ENCODE results near the gene TMEM131.

TMEM131 gene

GRCh38 chr2:97806738-97807618, 188.8 kb downstream of the TMEM131 start:
- DNase-seq (ENCODE audit: low spot score) = peak; percentile 61

GRCh38 chr2:97805776-97806175, 190.0 kb downstream of the TMEM131 start:
- DNase-seq (ENCODE audit: low spot score) = no peak

- DNase-seq (ENCODE audit: low spot score) = no peak
These were observed 194.7 kb downstream of the TMEM131 start for GRCh38 chr2:97801028-97801427.

GRCh38 chr2:97798416-97798815, 197.3 kb downstream of the TMEM131 start:
- DNase-seq (ENCODE audit: low spot score) = no peak

DNA sequence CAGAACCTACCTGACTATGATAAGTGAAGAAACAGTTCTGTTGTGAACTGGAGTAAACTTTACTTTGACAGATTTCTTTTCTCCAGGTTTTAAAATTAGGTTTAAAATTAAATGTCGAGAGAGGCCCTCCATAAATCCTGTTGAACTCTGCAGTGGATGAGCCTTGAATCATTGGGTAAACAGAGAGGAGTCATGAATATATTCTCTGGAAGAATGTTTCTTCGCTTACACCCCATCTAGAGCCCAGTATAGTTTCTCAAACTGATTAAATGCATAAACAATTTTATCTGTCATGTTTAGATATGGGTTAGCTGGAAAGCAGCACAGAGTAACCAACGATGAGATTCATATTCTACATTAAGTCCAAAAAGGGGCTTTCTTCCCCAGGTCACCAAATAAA, 198.4 kb downstream of the TMEM131 start:
- DNase-seq (ENCODE audit: low spot score) = no peak

- DNase-seq (ENCODE audit: low spot score) = no peak
These were observed 199.2 kb downstream of the TMEM131 start for GRCh38 chr2:97796465-97797126.

DNA sequence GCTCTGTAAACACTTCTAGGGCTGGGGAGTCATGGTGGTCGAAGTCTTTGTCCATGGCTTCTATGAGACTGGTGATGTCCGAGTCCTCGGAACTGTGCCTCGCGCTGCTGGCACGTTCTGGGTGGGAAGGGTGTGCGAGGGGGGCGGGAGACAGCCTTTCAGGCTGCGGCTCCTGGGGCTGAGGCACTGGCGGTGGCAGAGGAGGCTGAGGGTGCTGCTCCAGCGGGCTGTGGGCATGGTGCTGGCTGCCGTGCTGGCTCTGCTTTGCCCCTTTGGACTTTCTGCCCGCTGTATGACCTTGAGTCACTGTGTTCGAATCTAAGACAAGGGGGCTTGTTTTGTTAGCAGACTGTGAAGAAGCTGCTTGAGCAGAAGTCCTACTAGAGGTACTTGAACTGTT, 203.3 kb downstream of the TMEM131 start:
- DNase-seq (ENCODE audit: low spot score) = no peak

- DNase-seq (ENCODE audit: low spot score) = no peak
These were observed 206.6 kb downstream of the TMEM131 start for GRCh38 chr2:97788986-97789644.

DNA sequence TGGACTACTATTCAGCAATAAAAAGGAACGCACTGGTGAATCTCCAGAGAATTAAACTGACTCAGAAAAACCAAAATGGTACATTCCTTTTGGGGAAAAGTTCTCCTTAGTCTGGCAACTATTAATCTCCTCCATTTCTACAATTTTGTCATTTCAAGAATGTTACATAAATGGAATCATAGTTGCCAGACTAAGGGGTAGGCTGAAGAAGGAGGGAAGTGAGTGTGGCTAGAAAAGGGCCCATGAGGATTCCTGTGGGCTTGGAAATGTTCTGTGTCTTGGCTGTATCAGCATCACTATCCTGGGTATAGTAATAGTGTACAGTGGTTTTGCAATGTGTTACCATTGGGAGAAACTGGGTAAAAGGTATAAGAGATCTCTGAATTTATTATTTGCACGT, 209.9 kb downstream of the TMEM131 start:
- DNase-seq (ENCODE audit: low spot score) = no peak

DNA sequence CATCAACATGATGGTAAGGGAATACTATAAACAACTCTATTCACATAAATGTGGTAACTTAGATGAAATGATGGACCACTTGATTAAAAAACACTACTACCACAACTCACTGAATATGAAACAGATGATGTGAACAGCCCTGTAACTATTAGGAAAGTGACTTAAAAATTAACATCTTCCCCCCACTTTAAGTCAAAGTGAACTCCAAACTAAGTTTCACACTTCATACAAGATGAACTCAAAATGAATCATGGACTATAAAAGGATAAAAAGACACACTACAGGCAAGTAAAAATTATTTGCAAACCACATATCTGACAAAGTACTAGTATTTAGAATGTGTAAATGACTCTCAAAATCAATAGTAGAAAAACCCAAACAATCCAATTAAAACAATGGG, 210.8 kb downstream of the TMEM131 start:
- no peak for DNase-seq (ENCODE audit: low spot score)

GRCh38 chr2:97781981-97782380, 213.8 kb downstream of the TMEM131 start:
- no peak for DNase-seq (ENCODE audit: low spot score)

DNA sequence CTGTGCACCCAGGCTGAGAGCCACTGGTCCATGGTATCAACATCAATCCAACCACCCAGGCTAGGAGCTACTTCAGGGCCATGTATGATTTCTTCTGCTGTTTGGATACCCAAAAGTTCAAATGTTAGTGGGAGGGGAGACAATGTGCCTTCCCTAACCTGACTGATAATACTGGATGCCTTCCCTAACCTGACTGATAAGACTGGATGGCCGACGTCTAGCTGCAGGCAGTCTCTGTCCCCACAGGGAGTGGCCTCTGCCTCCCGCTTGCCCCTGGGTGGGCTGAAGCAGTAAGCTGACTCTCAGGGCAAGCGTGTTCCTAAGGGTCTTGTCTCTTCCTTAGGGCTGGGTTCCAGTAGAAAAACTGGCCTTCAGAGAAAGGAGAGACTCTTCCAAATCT, 216.6 kb downstream of the TMEM131 start:
- no peak for DNase-seq (ENCODE audit: low spot score)

DNA sequence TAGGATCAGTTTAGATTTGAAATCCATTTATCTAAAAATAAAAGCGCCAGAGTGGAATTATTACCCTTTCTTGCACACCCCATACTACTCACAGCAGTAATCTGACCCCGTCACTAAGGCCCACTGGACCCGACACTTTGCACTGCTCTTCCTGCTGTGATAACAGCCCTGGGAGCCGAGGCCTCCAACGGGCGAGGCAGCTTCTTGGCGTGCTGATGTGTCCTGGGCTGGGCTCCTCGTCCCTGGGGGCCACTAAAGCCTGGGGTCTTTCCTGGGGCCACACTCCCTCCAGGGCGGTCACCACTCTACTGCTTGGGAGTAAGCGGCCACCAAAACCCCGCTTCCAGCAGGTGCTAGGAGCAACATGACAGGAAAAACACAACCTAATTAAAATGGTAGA, 220.7 kb downstream of the TMEM131 start:
- DNase-seq (ENCODE audit: low spot score) = no peak

- DNase-seq (ENCODE audit: low spot score) = no peak
These were observed 221.3 kb downstream of the TMEM131 start for GRCh38 chr2:97774425-97774824.

- DNase-seq (ENCODE audit: low spot score) = no peak
These were observed 225.3 kb downstream of the TMEM131 start for GRCh38 chr2:97770445-97770844.

DNA sequence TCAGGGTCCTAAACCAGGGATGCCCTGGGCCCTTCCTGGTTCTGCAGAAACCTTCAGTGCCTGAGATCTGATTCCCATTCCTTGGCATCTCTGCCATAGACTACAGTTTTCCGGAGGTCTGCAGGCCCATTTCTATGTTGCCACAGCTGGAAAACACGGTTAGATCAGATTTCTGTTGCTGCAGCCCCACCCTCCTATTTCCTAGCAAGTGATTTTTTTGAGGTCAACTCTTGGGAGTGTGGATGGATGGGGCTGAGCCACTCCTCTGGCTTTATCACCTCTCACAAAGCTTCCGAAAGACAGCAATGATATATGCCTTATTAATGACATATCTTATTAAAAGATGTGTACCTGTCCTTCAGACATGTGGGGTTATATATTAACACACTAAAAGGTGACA, 226.0 kb downstream of the TMEM131 start:
- DNase-seq (ENCODE audit: low spot score) = no peak

GRCh38 chr2:97769308-97769707, 226.4 kb downstream of the TMEM131 start:
- no peak for DNase-seq (ENCODE audit: low spot score)

DNA sequence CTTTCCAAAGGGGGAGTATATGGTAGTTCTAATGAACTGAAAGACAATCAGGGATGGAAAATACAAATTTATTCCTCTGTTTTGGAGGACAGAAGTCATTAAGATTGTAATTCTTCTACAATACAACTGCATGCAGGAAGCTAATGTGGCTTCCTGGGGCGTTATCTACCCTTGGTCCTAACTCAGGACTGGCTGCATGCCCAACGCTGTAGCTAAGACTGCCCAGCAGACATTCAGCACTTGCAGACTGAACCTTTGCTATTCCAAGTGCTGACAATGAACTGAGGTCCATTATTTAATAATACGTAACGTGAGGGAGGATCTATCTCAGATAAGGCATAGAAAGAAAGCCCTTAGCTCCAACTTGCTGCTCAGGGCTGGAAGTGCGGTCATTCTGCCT, 229.2 kb downstream of the TMEM131 start:
- DNase-seq (ENCODE audit: low spot score) = no peak

- no peak for DNase-seq (ENCODE audit: low spot score)
These were observed 229.8 kb downstream of the TMEM131 start for GRCh38 chr2:97765933-97766332.

- no peak for DNase-seq (ENCODE audit: low spot score)
These were observed 231.0 kb downstream of the TMEM131 start for GRCh38 chr2:97764559-97765263.

DNA sequence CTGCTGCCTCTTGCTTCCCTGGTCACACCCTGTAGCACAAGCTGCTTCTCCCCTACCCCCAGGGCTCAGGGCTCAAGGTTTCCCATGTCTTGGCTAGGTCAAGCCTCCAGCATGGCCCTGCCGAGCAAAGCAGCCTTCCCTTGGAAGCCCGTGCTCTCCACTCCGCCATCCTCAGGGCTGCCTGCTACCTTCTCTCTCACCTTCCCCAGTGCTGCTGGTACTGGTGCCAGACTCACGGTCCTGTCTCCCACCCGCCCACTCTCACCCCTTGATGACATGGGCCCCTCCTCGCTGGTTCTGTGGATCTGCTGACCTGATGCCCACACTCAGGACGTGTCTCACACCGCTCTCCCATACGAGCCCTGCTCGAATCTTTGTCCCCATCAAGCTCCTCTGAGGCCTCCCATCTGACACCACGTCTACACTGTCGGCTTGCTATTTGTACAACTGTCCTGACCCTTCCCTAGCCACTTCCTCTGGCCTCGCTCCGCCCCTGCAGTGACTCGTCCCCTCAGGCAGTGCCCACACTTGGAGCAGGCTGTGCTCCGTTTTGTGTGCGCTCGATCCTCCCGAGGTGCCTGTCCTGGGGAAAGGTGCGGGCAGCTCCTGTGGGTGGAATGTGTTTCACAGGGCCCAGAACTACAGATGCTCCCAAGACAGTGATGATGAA, 232.4 kb downstream of the TMEM131 start:
- no peak for DNase-seq (ENCODE audit: low spot score)

DNA sequence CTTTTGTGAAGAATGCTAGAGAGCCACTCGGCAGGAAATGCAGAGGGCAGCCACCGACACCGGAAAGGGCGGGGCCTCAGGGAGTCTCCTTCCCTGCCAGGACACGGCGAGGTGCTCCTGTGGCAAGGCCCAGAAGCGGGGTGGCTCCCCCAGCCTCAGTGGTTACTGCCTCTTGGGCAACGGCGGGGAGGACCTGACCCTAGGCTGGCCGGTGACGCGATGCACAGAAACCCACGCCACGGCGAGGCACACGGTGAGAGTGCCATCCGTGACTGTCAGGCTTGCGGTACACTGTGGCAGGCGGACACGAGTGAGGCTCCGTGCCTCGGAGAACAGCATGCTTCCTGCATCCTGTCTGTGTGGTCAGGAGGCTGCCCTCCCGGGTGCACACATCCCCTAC, 234.6 kb downstream of the TMEM131 start:
- DNase-seq (ENCODE audit: low spot score) = no peak

Measured in hematopoietic multipotent progenitor cell treated with erythropoietin and hydrocortisone succinate and interleukin-3 and kit ligand, for 17 days (in vitro differentiated cells).